ENCODE results near the gene COL8A1.

GRCh38 chr3:99760031-99760430 is 121.6 kb downstream of the COL8A1 start:
- no peak for TF ChIP-seq POLR2A (IDR thresholded peaks at IDR 0.05; ENCODE audit: low read length)
- no peak for TF ChIP-seq GATA1 (IDR thresholded peaks at IDR 0.05; ENCODE audit: low read depth, low read length)
